IMR-90 (cell line): ENCODE measurements around the gene OSMR. TPM values are rescaled to one million over a fixed set of nuclear protein-coding genes. Genes with fewer than 3 reads are reported as not detected.

Source experiments
- ATAC-seq: fragments of 200-7000 bp; cut with Tn5 transposase; 2 replicates; pipeline ENCODE4 v1.9.1; 2020; ENCODE audit warnings: low read depth, mild to moderate bottlenecking, moderate library complexity
- BruUV-seq: library from RNA; stranded (reverse); fragments of 400-500 nt; replicated peaks from 2 replicates; lab custom pipeline; 2021; lab: Mats Ljungman, UMichigan
- CTCF ChIA-PET: fragments of 300-600 bp; formaldehyde crosslinking; extraction: SDS; loops from one replicate; lab custom pipeline; 2021; ENCODE audit warnings: antibody characterized with exemption; lab: Yijun Ruan, JAX
- POLR2A ChIA-PET: fragments of 300-600 bp; sonication (Branson Sonifier 250); formaldehyde crosslinking; loops from one replicate; lab custom pipeline; 2022; ENCODE audit warnings: antibody characterized with exemption; ENCODE audit not compliant: unreplicated experiment; lab: Charles Lee
- DNase-seq: peaks from one replicate; pipeline ENCODE4 v3.0.0; 2013
- H2AFZ ChIP-seq: replicated peaks from 2 replicates; pipeline ENCODE3; 2013; ENCODE audit warnings: low read length, mild to moderate bottlenecking; ENCODE audit not compliant: poor library complexity
- H2AK5ac ChIP-seq: 2 replicates; pipeline ENCODE4 v1.6.1; 2013; ENCODE audit warnings: low read depth, low read length, inconsistent platforms
- H2AK9ac ChIP-seq: replicated peaks from 2 replicates; pipeline ENCODE3; 2013; ENCODE audit warnings: mild to moderate bottlenecking, low read depth, low read length, moderate library complexity; ENCODE audit not compliant: poor library complexity
- H2BK120ac ChIP-seq: 2 replicates; pipeline ENCODE4 v1.6.1; 2013; ENCODE audit warnings: low read depth, low read length, inconsistent platforms
- H2BK15ac ChIP-seq: 3 replicates; pipeline ENCODE4 v1.6.1; 2013; ENCODE audit warnings: low read depth, low read length, inconsistent platforms
- H2BK20ac ChIP-seq: 2 replicates; pipeline ENCODE4 v1.6.1; 2013; ENCODE audit warnings: low read depth, mild to moderate bottlenecking, inconsistent platforms, low read length, moderate library complexity
- H2BK5ac ChIP-seq: 2 replicates; pipeline ENCODE4 v1.6.1; 2013; ENCODE audit warnings: mild to moderate bottlenecking, low read depth, low read length, inconsistent platforms; ENCODE audit not compliant: poor library complexity, severe bottlenecking
- H3K14ac ChIP-seq: replicated peaks from 2 replicates; pipeline ENCODE4 v1.6.1; 2013; ENCODE audit warnings: low read depth, low read length, inconsistent platforms
- H3K18ac ChIP-seq: 2 replicates; pipeline ENCODE4 v1.6.1; 2013; ENCODE audit warnings: low read depth, low read length, control low read depth
- H3K23ac ChIP-seq: 2 replicates; pipeline ENCODE4 v1.6.1; 2013; ENCODE audit warnings: low read depth, low read length, inconsistent platforms
- H3K27ac ChIP-seq: 2 replicates; pipeline ENCODE4 v1.5.1; 2013; ENCODE audit warnings: mild to moderate bottlenecking, control low read depth, low read length; ENCODE audit not compliant: insufficient read depth
- H3K27me3 ChIP-seq: 2 replicates; pipeline ENCODE4 v1.6.1; 2013; ENCODE audit warnings: low read length; ENCODE audit not compliant: control insufficient read depth, insufficient read depth
- H3K36me3 ChIP-seq: 2 replicates; pipeline ENCODE4 v1.6.1; 2013; ENCODE audit warnings: low read length, mixed read lengths; ENCODE audit not compliant: control insufficient read depth, insufficient read depth
- H3K4ac ChIP-seq: 2 replicates; pipeline ENCODE4 v1.6.1; 2013; ENCODE audit warnings: low read depth, low read length, inconsistent platforms
- H3K4me1 ChIP-seq: 2 replicates; pipeline ENCODE4 v1.6.1; 2013; ENCODE audit warnings: low read length, mixed read lengths; ENCODE audit not compliant: control insufficient read depth, insufficient read depth
- H3K4me2 ChIP-seq: 2 replicates; pipeline ENCODE4 v1.6.1; 2013; ENCODE audit warnings: low read depth, mild to moderate bottlenecking, control low read depth, low read length, moderate library complexity
- H3K4me3 ChIP-seq: 2 replicates; pipeline ENCODE4 v1.5.1; 2013; ENCODE audit warnings: low read depth, mild to moderate bottlenecking, control low read depth, low read length, moderate library complexity; ENCODE audit not compliant: insufficient read depth
- H3K56ac ChIP-seq: 2 replicates; pipeline ENCODE4 v1.6.1; 2013; ENCODE audit warnings: low read length, inconsistent platforms; ENCODE audit not compliant: insufficient read depth; ENCODE audit errors: extremely low read depth
- H3K79me1 ChIP-seq, 2 experiments: 2 replicates each; pipeline ENCODE4 v1.6.1; 2013; ENCODE audit warnings: low read length in 2 of 2, inconsistent platforms in 1 of 2, low read depth in 1 of 2
- H3K9ac ChIP-seq: 2 replicates; pipeline ENCODE4 v1.6.1; 2013; ENCODE audit warnings: low read depth, low read length, control low read depth
- H3K9me1 ChIP-seq: 2 replicates; pipeline ENCODE4 v1.6.1; 2013; ENCODE audit warnings: low read length, inconsistent platforms; ENCODE audit not compliant: insufficient read depth
- H3K9me3 ChIP-seq: 2 replicates; pipeline ENCODE4 v1.6.1; 2013; ENCODE audit warnings: low read length; ENCODE audit not compliant: control insufficient read depth, insufficient read depth
- H4K20me1 ChIP-seq: 2 replicates; pipeline ENCODE4 v1.6.1; 2013; ENCODE audit warnings: low read length, inconsistent platforms; ENCODE audit not compliant: insufficient read depth
- H4K5ac ChIP-seq: 2 replicates; pipeline ENCODE4 v1.6.1; 2013; ENCODE audit warnings: mild to moderate bottlenecking, low read depth, low read length, control low read depth
- H4K8ac ChIP-seq, 2 experiments: 2 replicates each; pipeline ENCODE4 v1.6.1; 2013; ENCODE audit warnings: low read depth in 2 of 2, low read length in 2 of 2, control low read depth in 1 of 2, inconsistent platforms in 1 of 2
- H4K91ac ChIP-seq: 2 replicates; pipeline ENCODE4 v1.6.1; 2013; ENCODE audit warnings: low read depth, low read length, inconsistent platforms; ENCODE audit not compliant: insufficient read depth
- MAFK ChIP-seq: IDR thresholded peaks from 2 replicates; pipeline ENCODE4 v1.6.1; 2012; ENCODE audit warnings: low read depth, low read length, improper control_type of control experiment
- RCOR1 ChIP-seq: IDR thresholded peaks from 2 replicates; pipeline ENCODE4 v1.6.1; 2012; ENCODE audit warnings: mild to moderate bottlenecking, low read length, improper control_type of control experiment; ENCODE audit not compliant: insufficient replicate concordance
- dilution Hi-C: fragments of 300-500 bp; cut with HindIII; formaldehyde crosslinking; loops from one replicate; pipeline ENCODE4 v1.14.3; 2018; ENCODE audit warnings: low sequenced_read_pairs; ENCODE audit not compliant: unreplicated experiment
- in situ Hi-C: fragments of 300-500 bp; cut with MboI; formaldehyde crosslinking; loops from 3 replicates; pipeline ENCODE4 v1.14.3; 2019; ENCODE audit warnings: low sequenced_read_pairs, inconsistent platforms, mixed read lengths
- intact Hi-C: fragments of 100-400 bp; cut with micrococcal nuclease; formaldehyde crosslinking; loops from 2 replicates; pipeline ENCODE4 v1.10.0; 2022
- polyA plus RNA-seq, 3 experiments: library from polyadenylated mRNA; depleted of rRNA; stranded (reverse); fragments of >200 nt; gene quantifications; 2 replicates each; pipeline ENCODE4 v1.2.3, GENCODE V29; 2012; ENCODE audit warnings: low replicate concordance in 1 of 3
- total RNA-seq: library from RNA; depleted of rRNA; stranded (reverse); fragments of >200 nt; gene quantifications from 2 replicates; pipeline ENCODE4 v1.2.3, GENCODE V29; 2012
- TF ChIP-seq, protein P1 (sequence below): fragments of 150-350 bp; IDR thresholded peaks from 2 replicates; pipeline ENCODE4 v1.6.1; 2016; ENCODE audit warnings: low read depth, mild to moderate bottlenecking, low read length, moderate library complexity, borderline replicate concordance

The OSMR gene
- total and polyA plus RNA-seq, 2 of the 4 experiments (the other 2 are of a cell fraction), result 41.6 to 48.7 TPM

DNA sequence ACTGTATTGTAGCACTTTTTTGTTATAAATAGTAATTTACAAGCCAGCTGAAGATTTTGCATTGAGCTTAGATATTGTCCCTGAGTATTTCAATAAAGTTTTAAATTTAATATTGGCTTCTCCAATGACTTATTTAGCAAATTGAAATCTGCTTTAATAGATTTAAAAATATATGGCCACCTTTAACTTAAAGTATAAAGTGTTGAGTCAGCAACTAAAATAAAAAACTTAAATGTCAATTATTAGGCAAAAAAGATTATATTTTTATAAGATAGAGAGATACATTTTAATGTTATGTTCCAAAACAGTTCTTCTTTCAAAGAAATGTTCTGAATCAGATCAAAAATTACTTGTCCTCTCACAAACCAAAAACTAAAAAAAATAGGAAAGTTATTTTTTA, 60.7 kb downstream of the OSMR start:
- BruUV-seq, result no TSS peak
- ChIA-PET CTCF (no interaction called here), POLR2A (no interaction called here)
- H3K4ac ChIP-seq, result no peak overlapping the region
- H3K56ac ChIP-seq, result no peak overlapping the region
- peaks cover 19 to 23% of the 10 kb centered on the region in 2 experiments; a peak in 3 of 4 replicates for H3K79me1 ChIP-seq
- H2BK120ac ChIP-seq, result no peak overlapping the region
- dilution Hi-C loops (no loop called here), in situ Hi-C loops (no loop called here), intact Hi-C loops (no loop called here)
- H4K20me1 ChIP-seq, result no peaks in the 10 kb centered on the region
- H2BK15ac ChIP-seq, result no peak overlapping the region
- no peak overlapping the region for H4K8ac ChIP-seq
- no peak overlapping the region for H3K18ac ChIP-seq
- no peak overlapping the region for H4K91ac ChIP-seq
- H3K4me1 ChIP-seq, result no peaks in the 10 kb centered on the region
- no peak overlapping the region for H3K4me3 ChIP-seq
- no peak overlapping the region for H2AK9ac ChIP-seq
- H2AK5ac ChIP-seq, result no peak overlapping the region
- no peak overlapping the region for H3K23ac ChIP-seq
- H3K27ac ChIP-seq, result no peak overlapping the region
- ATAC-seq (no peak), DNase-seq (no peak)
- no peak overlapping the region for H4K5ac ChIP-seq
- H3K14ac ChIP-seq, result no peak overlapping the region
- H2BK5ac ChIP-seq, result no peak overlapping the region
- H3K36me3 ChIP-seq, result peaks cover 57% of the 10 kb centered on the region
- peaks cover 6% of the 10 kb centered on the region for H3K9me3 ChIP-seq
- TF ChIP-seq RCOR1 (no peak), MAFK (peak; percentile 97)
- TF ChIP-seq, protein P1, sequence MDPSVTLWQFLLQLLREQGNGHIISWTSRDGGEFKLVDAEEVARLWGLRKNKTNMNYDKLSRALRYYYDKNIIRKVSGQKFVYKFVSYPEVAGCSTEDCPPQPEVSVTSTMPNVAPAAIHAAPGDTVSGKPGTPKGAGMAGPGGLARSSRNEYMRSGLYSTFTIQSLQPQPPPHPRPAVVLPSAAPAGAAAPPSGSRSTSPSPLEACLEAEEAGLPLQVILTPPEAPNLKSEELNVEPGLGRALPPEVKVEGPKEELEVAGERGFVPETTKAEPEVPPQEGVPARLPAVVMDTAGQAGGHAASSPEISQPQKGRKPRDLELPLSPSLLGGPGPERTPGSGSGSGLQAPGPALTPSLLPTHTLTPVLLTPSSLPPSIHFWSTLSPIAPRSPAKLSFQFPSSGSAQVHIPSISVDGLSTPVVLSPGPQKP, result no peak
- H3K27me3 ChIP-seq, result no peaks in the 10 kb centered on the region
- H3K9me1 ChIP-seq, result peaks cover 7% of the 10 kb centered on the region
- H3K9ac ChIP-seq, result no peak overlapping the region
- no peak overlapping the region for H2AFZ ChIP-seq
- no peak overlapping the region for H2BK20ac ChIP-seq
- H3K4me2 ChIP-seq, result no peak overlapping the region
